ENCODE measurements around the gene ZMPSTE24.

GRCh38 chr1:40305871-40306270 lies 47.8 kb downstream of the ZMPSTE24 start:
- no peak for TF ChIP-seq CTCF (IDR thresholded peaks at IDR 0.05 in 2 of 3, conservative IDR thresholded peaks at IDR 0.05 in 1 of 3; ENCODE audit: borderline replicate concordance in 1 of 3, insufficient read depth in 1 of 3, low read depth in 2 of 3, low read length in 2 of 3)
- TF ChIP-seq CEBPB (IDR thresholded peaks at IDR 0.05; ENCODE audit: low read depth), result no peak
- no peak for TF ChIP-seq ATF3 (IDR thresholded peaks at IDR 0.05)
- no peak for TF ChIP-seq POLR2A (IDR thresholded peaks at IDR 0.05; ENCODE audit: borderline replicate concordance, extremely low read depth, insufficient read depth, insufficient read length)
- TF ChIP-seq ZNF274 (IDR thresholded peaks at IDR 0.05; ENCODE audit: low read depth, low read length), result no peak
- no peak for TF ChIP-seq SP1 (IDR thresholded peaks at IDR 0.05; ENCODE audit: low read depth)
